Activated T-cell treated with anti-CD3 and anti-CD28 coated beads for 4 hours (primary cell): ENCODE measurements around the gene POGZ.
"Not testable (repeated sequence)": the region's sequence is repeated elsewhere in the genome, so short reads cannot be mapped to it uniquely, and the experiment has no call there.

ENCODE experiments used
- DNase-seq: peaks from one replicate; pipeline ENCODE4 v3.0.0-alpha.2; 2020

Gene POGZ

GRCh38 chr1:151475175-151475574, 15.9 kb upstream of the POGZ start:
- DNase-seq: no peak

- no peak for DNase-seq
Measured at GRCh38 chr1:151474745-151475144, 15.5 kb upstream of the POGZ start.

GRCh38 chr1:151472856-151473731, 13.8 kb upstream of the POGZ start:
- no peak for DNase-seq

GRCh38 chr1:151465026-151465425, 5.7 kb upstream of the POGZ start:
- DNase-seq: no peak

GRCh38 chr1:151461694-151462093, 2.4 kb upstream of the POGZ start:
- DNase-seq: no peak

GRCh38 chr1:151458802-151459330, 428 bp downstream of the POGZ start:
- peak; percentile 35 for DNase-seq

DNA sequence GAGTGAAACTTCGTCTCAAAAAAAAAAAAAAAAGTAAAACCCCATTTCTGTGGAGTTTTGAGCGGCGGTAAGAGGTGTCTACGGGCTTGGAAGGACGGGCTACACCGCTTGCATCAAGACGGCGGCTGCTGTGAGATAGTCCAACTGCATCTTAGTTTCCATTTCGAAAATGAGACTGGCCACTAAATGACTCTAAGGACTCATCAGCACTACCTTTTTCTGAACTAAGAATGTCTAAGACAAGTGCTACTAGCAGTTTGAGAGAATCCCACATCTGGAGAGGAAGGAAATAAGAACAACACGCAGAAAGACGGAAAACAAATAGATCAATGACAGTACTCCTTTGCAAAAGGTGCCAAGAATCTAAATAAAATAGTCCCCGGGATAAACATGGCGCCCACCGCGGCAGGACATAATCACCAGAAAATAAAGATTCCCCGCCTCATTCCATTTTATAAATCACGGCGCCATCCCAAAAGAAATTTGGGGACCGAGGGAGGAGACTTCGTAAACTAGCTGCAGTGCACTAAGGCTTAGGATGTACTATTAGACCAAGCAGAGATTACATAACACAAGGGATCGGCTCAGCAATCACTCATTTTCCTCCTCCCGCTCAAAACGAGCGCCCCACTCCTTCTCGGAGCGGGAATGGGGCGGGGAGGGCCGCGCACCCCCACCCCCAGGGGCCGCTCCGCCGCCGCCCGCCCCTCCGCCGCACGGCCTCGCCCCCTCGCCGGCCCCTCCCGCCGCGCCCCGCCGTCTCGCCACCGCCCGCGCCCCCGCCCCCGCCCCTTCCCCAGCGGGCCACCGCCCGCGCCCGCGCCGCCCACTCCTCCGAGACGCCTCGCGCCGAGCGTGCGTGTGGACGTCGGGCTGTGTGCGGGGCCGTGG, 1.1 kb downstream of the POGZ start:
- DNase-seq: peak; percentile 67

GRCh38 chr1:151455966-151456365, 3.3 kb downstream of the POGZ start:
- DNase-seq: no peak

DNA sequence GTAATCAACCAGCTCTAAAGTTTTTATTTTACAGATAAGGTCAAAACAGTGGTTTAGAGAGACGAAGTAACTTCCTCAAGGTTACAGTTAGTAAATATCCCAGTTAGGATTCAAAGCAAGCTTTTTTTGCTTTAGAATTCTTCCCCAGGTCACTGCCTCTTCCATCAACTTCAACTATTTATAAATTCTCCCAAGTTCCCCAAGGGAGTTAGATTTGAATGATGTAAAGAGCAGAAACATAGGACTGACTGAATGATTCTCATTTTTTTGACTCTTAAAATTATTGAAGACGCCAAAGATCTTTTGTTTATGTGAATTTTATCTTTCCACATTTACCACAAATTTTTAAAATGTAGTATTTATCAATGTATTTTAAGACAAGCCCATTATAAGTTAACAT, 4.1 kb downstream of the POGZ start:
- DNase-seq: no peak

GRCh38 chr1:151447696-151448095, 11.6 kb downstream of the POGZ start:
- no peak for DNase-seq

DNA sequence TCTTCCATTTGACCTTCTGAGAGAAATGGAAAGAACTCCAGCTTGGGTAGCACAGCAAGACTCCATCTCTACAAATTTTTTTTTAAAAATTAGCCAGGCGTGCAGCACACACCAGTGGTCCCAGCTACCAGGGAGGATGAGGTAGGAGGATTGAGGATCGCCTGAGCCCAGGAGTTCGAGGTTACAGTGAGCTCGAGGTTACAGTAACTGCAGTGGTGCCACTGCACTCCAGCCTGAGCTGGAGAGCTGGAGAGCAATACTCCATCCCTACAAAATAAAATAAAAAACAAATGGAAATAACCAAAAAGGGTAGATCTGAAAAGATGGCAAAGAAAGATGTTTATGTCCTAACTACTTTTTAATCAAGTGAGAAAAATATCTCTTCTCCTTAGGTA, 14.5 kb downstream of the POGZ start:
- no peak for DNase-seq

- peak; percentile 64 for DNase-seq
Measured at GRCh38 chr1:151443846-151444782, 15.2 kb downstream of the POGZ start.

- DNase-seq: not testable (repeated sequence)
Measured at GRCh38 chr1:151437396-151437795, 21.9 kb downstream of the POGZ start.

DNA sequence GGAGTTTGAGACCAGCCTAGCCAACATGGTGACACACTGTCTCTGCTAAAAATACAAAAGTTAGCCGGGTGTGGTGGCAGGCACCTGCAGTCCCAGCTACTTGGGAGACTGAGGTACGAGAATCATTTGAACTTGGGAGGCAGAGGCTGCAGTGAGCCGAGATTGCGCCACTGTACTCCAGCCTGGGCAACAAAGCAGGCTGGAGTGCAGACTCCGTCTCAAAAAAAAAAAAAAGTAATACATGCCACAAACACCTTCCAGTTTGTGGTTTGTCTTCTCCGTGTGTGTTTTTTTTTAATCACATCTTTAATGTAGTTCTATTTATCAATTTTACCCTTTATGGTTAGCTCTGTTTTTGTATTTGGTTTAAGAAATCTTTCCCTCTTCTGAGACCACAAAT, 22.3 kb downstream of the POGZ start:
- DNase-seq: no peak

DNA sequence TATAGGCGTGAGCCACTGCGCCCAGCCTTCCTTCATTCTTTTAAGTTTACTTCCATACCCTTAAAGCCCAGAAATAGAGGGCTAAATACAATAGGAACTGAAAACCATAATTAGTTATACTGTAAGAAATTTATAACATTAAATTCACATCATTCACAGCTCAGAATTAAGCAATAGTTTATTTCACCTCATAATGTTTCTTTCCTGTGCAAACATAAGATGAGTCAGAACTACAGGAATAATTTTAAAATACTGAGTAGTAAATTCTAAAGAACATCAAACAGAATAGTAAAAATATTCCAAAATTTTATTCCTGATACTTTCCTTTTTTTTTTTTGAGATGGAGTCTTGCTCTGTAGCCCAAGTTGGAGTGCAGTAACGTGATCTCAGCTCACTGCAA, 24.1 kb downstream of the POGZ start:
- DNase-seq: no peak

GRCh38 chr1:151433827-151434226, 25.5 kb downstream of the POGZ start:
- DNase-seq: not testable (repeated sequence)

GRCh38 chr1:151428068-151428467, 31.2 kb downstream of the POGZ start:
- no peak for DNase-seq

- no peak for DNase-seq
Measured at GRCh38 chr1:151425103-151425502, 34.2 kb downstream of the POGZ start.

DNA sequence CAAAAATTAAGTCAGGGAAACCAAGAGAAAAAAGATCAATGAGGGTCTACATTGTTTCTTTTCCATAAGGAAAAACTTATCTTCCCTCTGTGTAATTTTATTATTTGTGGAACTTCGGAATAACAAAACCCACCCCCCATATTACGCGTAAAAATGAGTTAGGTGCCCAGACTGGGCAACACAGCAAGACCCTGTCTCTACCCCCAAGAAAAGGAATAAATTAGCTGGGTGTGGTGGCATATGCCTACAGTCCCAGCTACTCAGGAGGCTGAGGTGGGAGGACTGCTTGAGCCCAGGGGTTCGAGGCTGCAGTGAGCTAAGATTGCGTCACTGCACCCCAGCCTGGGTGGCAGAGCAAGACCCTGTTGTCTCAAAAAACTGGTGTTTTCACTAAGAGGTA, 39.5 kb downstream of the POGZ start:
- no peak for DNase-seq

DNA sequence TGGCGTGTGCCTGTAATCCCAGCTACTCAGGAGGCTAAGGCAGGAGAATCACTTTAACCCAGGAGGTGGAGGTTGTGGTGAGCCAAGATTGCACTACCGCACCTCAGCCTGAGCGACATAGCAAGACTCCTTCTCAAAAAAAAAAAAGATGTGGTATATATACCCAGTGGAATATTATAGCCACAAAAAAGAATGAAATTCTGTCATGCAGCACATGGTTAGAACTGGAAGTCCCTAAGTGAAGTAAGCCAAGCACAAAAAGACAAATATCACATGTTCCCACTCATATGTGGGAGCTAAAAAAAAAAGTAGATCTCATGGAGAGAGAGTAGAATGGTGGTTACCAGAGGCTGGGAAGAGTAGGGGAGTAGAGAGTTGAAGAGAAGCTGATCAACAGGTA, 41.2 kb downstream of the POGZ start:
- no peak for DNase-seq

DNA sequence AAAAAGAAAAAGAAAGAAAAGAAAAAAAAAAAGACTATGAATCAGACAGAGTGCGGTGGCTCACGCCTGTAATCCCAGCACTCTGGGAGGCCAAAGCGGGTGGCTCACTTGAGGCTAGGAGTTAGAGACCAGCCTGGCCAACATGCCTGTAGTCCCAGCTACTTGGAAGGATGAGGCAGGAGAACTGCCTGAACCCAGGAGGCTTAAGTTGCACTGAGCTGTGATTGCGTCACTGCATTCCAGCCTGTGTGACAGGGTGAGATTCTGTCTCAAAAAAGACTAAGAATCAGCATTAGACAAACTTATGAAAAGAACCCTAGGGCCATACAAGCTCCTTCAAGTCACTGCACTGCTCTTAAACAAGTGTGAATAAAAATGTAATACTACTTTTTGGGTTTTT, 43.1 kb downstream of the POGZ start:
- no peak for DNase-seq

DNA sequence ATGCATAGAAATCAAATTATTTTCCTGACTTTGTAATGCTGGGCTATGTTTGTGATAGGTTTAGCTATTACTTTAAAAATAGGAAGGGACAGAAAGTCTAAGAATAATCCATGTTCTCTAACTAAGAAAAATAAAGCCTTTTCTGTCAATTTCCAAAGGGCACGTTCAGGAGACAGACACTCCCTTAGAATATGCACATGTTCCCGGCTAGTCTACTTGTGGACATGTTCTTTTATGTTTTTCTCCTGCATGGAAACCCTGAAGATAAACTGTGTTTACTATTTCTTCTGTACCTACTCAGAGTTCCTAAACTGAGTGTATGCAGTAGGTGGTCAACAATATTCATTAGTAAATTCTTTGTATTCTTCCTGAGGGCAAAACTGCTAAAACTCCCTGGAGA, 47.4 kb downstream of the POGZ start:
- no peak for DNase-seq

DNA sequence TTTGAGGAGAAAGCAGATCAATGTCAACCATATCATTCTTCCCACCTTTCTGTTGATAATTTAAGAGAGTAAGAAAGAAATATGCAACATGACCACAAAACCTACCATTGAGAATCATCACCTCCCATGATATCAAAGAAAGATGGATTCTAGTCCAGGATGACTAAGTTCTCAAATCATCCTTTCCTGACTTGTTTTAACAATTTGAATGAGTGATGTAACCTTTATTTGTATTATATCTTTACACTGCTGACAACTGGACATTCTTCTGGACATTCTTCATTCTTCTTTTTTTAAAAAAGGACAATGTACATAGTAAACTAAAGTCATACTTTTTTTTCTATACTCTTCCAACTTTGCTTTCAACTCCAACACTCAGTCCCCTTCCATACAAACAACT, 50.4 kb downstream of the POGZ start:
- DNase-seq: no peak
